Subcutaneous adipose tissue (tissue), 4 donors: ENCODE data around the gene SYCE1L. TPM values are rescaled to one million over a fixed set of nuclear protein-coding genes. Genes with fewer than 3 reads are reported as not detected.

ENCODE experiments used
- CTCF ChIP-seq: fragments of 450-650 bp; IDR thresholded peaks from one replicate; pipeline ENCODE4 v1.5.1; 2016; ENCODE audit warnings: low read depth, mild to moderate bottlenecking, control low read depth, antibody characterized with exemption, moderate library complexity
- total RNA-seq, 4 donors: library from RNA; depleted of rRNA; stranded (reverse); fragments of >200 nt; gene quantifications; one replicate each; pipeline ENCODE4 v1.1.0, GENCODE V29; 2016

SYCE1L gene
- total RNA-seq, 4 donors from 2014 or later: 0.68 to 6.5 (median 1.1) TPM; not detected in 1

GRCh38 chr16:77234611-77235010 lies 35.4 kb downstream of the SYCE1L start:
- no peak for TF ChIP-seq CTCF

GRCh38 chr16:77236063-77236511 lies 36.9 kb downstream of the SYCE1L start:
- no peak for TF ChIP-seq CTCF

- TF ChIP-seq CTCF: no peak
These were observed 39.4 kb downstream of the SYCE1L start for GRCh38 chr16:77238593-77238992.

GRCh38 chr16:77246150-77246549 lies 46.9 kb downstream of the SYCE1L start:
- TF ChIP-seq CTCF: no peak

- no peak for TF ChIP-seq CTCF
These were observed 51.2 kb downstream of the SYCE1L start for GRCh38 chr16:77250400-77250799.

Other genes with a start within 250 kb of the SYCE1L start
- gene MON1B, start 8.2 kb upstream of the SYCE1L start, total RNA-seq: 10 to 100 TPM; 18.4 to 35.4 (median 22.3) TPM
- 10 to 100 TPM in 1 of 4 donors, 1 to 10 TPM in 3; 1.1 to 20.9 (median 3.1) TPM for gene ADAMTS18, start 235.6 kb downstream of the SYCE1L start, total RNA-seq